H1 (cell line): ENCODE measurements around the gene APOL6. TPM values are rescaled to one million over a fixed set of nuclear protein-coding genes. Genes with fewer than 3 reads are reported as not detected.

Experiments used
- CTCF ChIA-PET: fragments of 300-600 bp; sonication (Branson Sonifier 250); formaldehyde crosslinking; loops from one replicate; lab custom pipeline; 2021; ENCODE audit not compliant: partially characterized antibody; lab: Charles Lee
- POLR2A ChIA-PET: fragments of 300-600 bp; sonication (Branson Sonifier 250); formaldehyde crosslinking; loops from one replicate; lab custom pipeline; 2021; ENCODE audit warnings: inconsistent platforms; ENCODE audit not compliant: partially characterized antibody; lab: Charles Lee
- DNase-seq, 2 experiments: peaks; one replicate each; pipeline versions ENCODE4 v3.0.0 to v3.0.0-alpha.2; 2010 to 2022; ENCODE audit warnings: low spot score in 2 of 2, low read depth in 1 of 2, mixed read lengths in 1 of 2
- FAIRE-seq: peaks from 2 replicates; lab custom pipeline; 2011; peaks lifted over from hg19 to GRCh38; lab: Jason Lieb, UNC
- H2AFZ ChIP-seq: 2 replicates; pipeline ENCODE4 v1.8.1; 2012; ENCODE audit warnings: low read length, inconsistent platforms
- H2AK5ac ChIP-seq: 2 replicates; pipeline ENCODE4 v1.6.1; 2013; ENCODE audit warnings: low read depth, low read length
- H2BK120ac ChIP-seq: replicated peaks from 2 replicates; pipeline ENCODE3; 2013; ENCODE audit warnings: low read depth, low read length, inconsistent platforms
- H2BK12ac ChIP-seq: 2 replicates; pipeline ENCODE4 v1.6.1; 2013; ENCODE audit warnings: low read depth, low read length
- H2BK15ac ChIP-seq: 2 replicates; pipeline ENCODE4 v1.6.1; 2013; ENCODE audit warnings: low read length
- H2BK20ac ChIP-seq: 2 replicates; pipeline ENCODE4 v1.6.1; 2013; ENCODE audit warnings: low read length
- H2BK5ac ChIP-seq: 2 replicates; pipeline ENCODE4 v1.6.1; 2013; ENCODE audit warnings: low read depth, low read length
- H3K14ac ChIP-seq: 2 replicates; pipeline ENCODE4 v1.6.1; 2013; ENCODE audit warnings: inconsistent platforms; ENCODE audit not compliant: insufficient read length
- H3K18ac ChIP-seq: 2 replicates; pipeline ENCODE4 v1.6.1; 2013; ENCODE audit warnings: low read length; ENCODE audit errors: extremely low read depth
- H3K23ac ChIP-seq: 2 replicates; pipeline ENCODE4 v1.6.1; 2013; ENCODE audit warnings: inconsistent platforms; ENCODE audit not compliant: insufficient read length
- H3K23me2 ChIP-seq: 2 replicates; pipeline ENCODE4 v1.6.1; 2013; ENCODE audit warnings: low read depth, low read length
- H3K27ac ChIP-seq: 2 replicates; pipeline ENCODE4 v1.6.1; 2011; ENCODE audit warnings: low read depth, low read length, inconsistent platforms
- H3K27me3 ChIP-seq, 4 experiments: replicated peaks in 1 of 4; 1 replicate in 1 of 4; 2 replicates in 3 of 4; pipeline versions ENCODE4 v1.6.1 to v1.8.1; 2011 to 2013; ENCODE audit warnings: low read length in 3 of 4, mild to moderate bottlenecking in 3 of 4, inconsistent platforms in 2 of 4, mixed read lengths in 2 of 4, moderate library complexity in 1 of 4; ENCODE audit not compliant: control insufficient read depth in 3 of 4, insufficient read depth in 3 of 4; ENCODE audit errors: extremely low read depth in 1 of 4
- H3K36me3 ChIP-seq, 4 experiments: 2 replicates each; pipeline versions ENCODE4 v1.6.1 to v1.8.1; 2011 to 2013; ENCODE audit warnings: mild to moderate bottlenecking in 4 of 4, low read length in 3 of 4, moderate library complexity in 2 of 4, control low read depth in 1 of 4, inconsistent platforms in 1 of 4; ENCODE audit not compliant: insufficient read depth in 4 of 4, control insufficient read depth in 2 of 4
- H3K4ac ChIP-seq: replicated peaks from 2 replicates; pipeline ENCODE3; 2013; ENCODE audit warnings: low read length, low read depth, mixed read lengths, inconsistent platforms; ENCODE audit not compliant: insufficient read length
- H3K4me1 ChIP-seq, 4 experiments: replicated peaks in 1 of 4; 1 replicate in 1 of 4; 2 replicates in 3 of 4; pipeline versions ENCODE4 v1.6.1 to v1.8.1; 2011 to 2013; ENCODE audit warnings: low read length in 3 of 4, inconsistent platforms in 2 of 4, mixed read lengths in 1 of 4; ENCODE audit not compliant: insufficient read depth in 4 of 4, control insufficient read depth in 3 of 4
- H3K4me2 ChIP-seq, 2 experiments: 2 replicates each; pipeline versions ENCODE4 v1.6.1 to v1.8.1; 2011 to 2013; ENCODE audit warnings: low read depth in 2 of 2, low read length in 2 of 2, control low read depth in 1 of 2, inconsistent platforms in 1 of 2, mild to moderate bottlenecking in 1 of 2; ENCODE audit not compliant: insufficient read depth in 1 of 2
- H3K4me3 ChIP-seq, 4 experiments: fragments of 200-600, 300-600 bp in 1 of 4; sonication (generic), shearing (Covaris generic), sonication (Bioruptor Twin) in 1 of 4; 2 replicates each; pipeline versions ENCODE4 v1.5.1 to v1.8.1; 2011 to 2016; ENCODE audit warnings: low read length in 4 of 4, low read depth in 3 of 4, control low read depth in 2 of 4, inconsistent platforms in 2 of 4, mild to moderate bottlenecking in 2 of 4, mixed read lengths in 1 of 4, moderate library complexity in 1 of 4; ENCODE audit not compliant: insufficient read depth in 2 of 4; ENCODE audit errors: extremely low read depth in 1 of 4
- H3K56ac ChIP-seq: replicated peaks from 2 replicates; pipeline ENCODE3; 2013; ENCODE audit warnings: low read depth, mild to moderate bottlenecking, mixed read lengths, low read length, inconsistent platforms; ENCODE audit not compliant: insufficient read length
- H3K79me1 ChIP-seq: 2 replicates; pipeline ENCODE4 v1.6.1; 2013; ENCODE audit warnings: low read depth, low read length, control low read depth
- H3K79me2 ChIP-seq, 2 experiments: 2 replicates each; pipeline versions ENCODE4 v1.6.1 to v1.8.1; 2012 to 2013; ENCODE audit warnings: low read length in 2 of 2, mild to moderate bottlenecking in 2 of 2, inconsistent platforms in 1 of 2; ENCODE audit not compliant: insufficient read depth in 2 of 2, control insufficient read depth in 1 of 2
- H3K9ac ChIP-seq, 4 experiments: replicated peaks in 1 of 4; 1 replicate in 1 of 4; 2 replicates in 3 of 4; pipeline versions ENCODE4 v1.6.1 to v1.8.1; 2011 to 2013; ENCODE audit warnings: low read depth in 3 of 4, low read length in 3 of 4, control low read depth in 2 of 4, mild to moderate bottlenecking in 2 of 4, moderate library complexity in 2 of 4, inconsistent platforms in 1 of 4; ENCODE audit errors: extremely low read depth in 1 of 4
- H3K9me3 ChIP-seq, 2 experiments: 2 replicates each; pipeline versions ENCODE4 v1.6.1 to v1.8.1; 2012 to 2013; ENCODE audit warnings: mild to moderate bottlenecking in 2 of 2, moderate library complexity in 2 of 2, control low read depth in 1 of 2, inconsistent platforms in 1 of 2, low read depth in 1 of 2, low read length in 1 of 2, mixed read lengths in 1 of 2; ENCODE audit not compliant: insufficient read depth in 2 of 2
- H4K20me1 ChIP-seq, 2 experiments: replicated peaks in 1 of 2; 2 replicates each; pipeline versions ENCODE3 to v1.8.1; 2011 to 2013; ENCODE audit warnings: inconsistent platforms in 2 of 2, low read length in 2 of 2, mild to moderate bottlenecking in 1 of 2; ENCODE audit not compliant: insufficient read depth in 2 of 2, control insufficient read depth in 1 of 2
- H4K5ac ChIP-seq: 2 replicates; pipeline ENCODE4 v1.6.1; 2013; ENCODE audit warnings: low read length, low read depth, mixed read lengths, inconsistent platforms; ENCODE audit not compliant: insufficient read length
- H4K8ac ChIP-seq: 2 replicates; pipeline ENCODE4 v1.8.0; 2013; ENCODE audit warnings: mild to moderate bottlenecking, moderate library complexity, low read length, inconsistent platforms; ENCODE audit not compliant: insufficient read depth; ENCODE audit errors: extremely low read depth
- H4K91ac ChIP-seq: replicated peaks from 2 replicates; pipeline ENCODE3; 2013; ENCODE audit warnings: low read length, mixed read lengths, inconsistent platforms; ENCODE audit not compliant: insufficient read length
- ATF2 ChIP-seq: IDR thresholded peaks from 2 replicates; pipeline ENCODE4 v1.6.1; 2012; ENCODE audit warnings: low read length, inconsistent platforms
- CHD1 ChIP-seq: IDR thresholded peaks from 2 replicates; pipeline ENCODE4 v1.6.1; 2012; ENCODE audit warnings: low read depth, low read length, improper control_type of control experiment
- GABPA ChIP-seq: IDR thresholded peaks from 2 replicates; pipeline ENCODE4 v1.6.1; 2011; ENCODE audit warnings: mild to moderate bottlenecking, low read length, moderate library complexity, borderline replicate concordance; ENCODE audit not compliant: insufficient read depth
- KDM1A ChIP-seq: fragments of 200-600, 300-600 bp; sonication (generic); IDR thresholded peaks from 2 replicates; pipeline ENCODE4 v1.7.1; 2016; ENCODE audit warnings: mild to moderate bottlenecking, low read length, borderline replicate concordance
- KDM5A ChIP-seq: fragments of 200-600 bp; IDR thresholded peaks from 2 replicates; pipeline ENCODE4 v1.7.1; 2012; ENCODE audit warnings: mild to moderate bottlenecking, low read length, inconsistent platforms, mixed read lengths
- POU5F1 ChIP-seq: IDR thresholded peaks from 2 replicates; pipeline ENCODE4 v1.6.1; 2011; ENCODE audit warnings: low read depth, mild to moderate bottlenecking, low read length, moderate library complexity
- SIN3A ChIP-seq, 2 experiments: IDR thresholded peaks in 1 of 2; conservative IDR thresholded peaks in 1 of 2; 2 replicates each; pipeline ENCODE4 v1.6.1; 2011 to 2012; ENCODE audit warnings: low read length in 2 of 2, improper control_type of control experiment in 1 of 2, low read depth in 1 of 2, mild to moderate bottlenecking in 1 of 2
- SIX5 ChIP-seq: IDR thresholded peaks from 2 replicates; pipeline ENCODE4 v1.6.1; 2011; ENCODE audit warnings: mild to moderate bottlenecking, low read depth, low read length
- TAF7 ChIP-seq: optimal IDR thresholded peaks from 2 replicates; pipeline ENCODE3; 2011; ENCODE audit warnings: low read depth, mild to moderate bottlenecking, inconsistent platforms, low read length, moderate library complexity, borderline replicate concordance
- USF2 ChIP-seq: IDR thresholded peaks from 2 replicates; pipeline ENCODE4 v1.6.1; 2011; ENCODE audit warnings: low read length, improper control_type of control experiment
- WGBS, 2 experiments: shearing (Covaris generic) in 1 of 2; methylation state at CpG; one replicate each; pipeline versions ENCODE4 v1.1.6 to v1.1.7; 2013 to 2015; ENCODE audit warnings: low lambda C conversion rate in 2 of 2, mixed read lengths in 2 of 2, inconsistent platforms in 1 of 2, low coverage in 1 of 2, missing lambda C conversion rate in 1 of 2; ENCODE audit not compliant: insufficient replicate concordance in 2 of 2, insufficient coverage in 1 of 2, insufficient read length in 1 of 2; ENCODE audit errors: extremely low coverage in 1 of 2, missing lambda C conversion rate in 1 of 2; 5-methylcytosine and 5-hydroxymethylcytosine counted together
- polyA plus RNA-seq, 7 experiments: library from polyadenylated mRNA; depleted of rRNA in 3 of 7; stranded (reverse) in 5 of 7; unstranded in 2 of 7; fragments of >200 nt in 5 of 7; fragments of 200-250 nt in 2 of 7; gene quantifications; 1 replicate in 5 of 7; 2 replicates in 1 of 7; 4 replicates in 1 of 7; pipeline versions ENCODE4 v1.2.1 to v1.2.3, GENCODE V29; 2011 to 2013; ENCODE audit warnings: missing spikeins in 2 of 7, mixed read lengths in 2 of 7
- total RNA-seq: library from RNA; stranded (reverse); fragmentation: NEBNext Ultra II Directional; extraction: Animal tissue kit (Norgen Biotek cat#: 25700); gene quantifications from 2 replicates; pipeline ENCODE4 v1.2.1, GENCODE V29; 2021

Gene APOL6
- total and polyA plus RNA-seq, 2 of the 8 experiments (the other 6 are each of a cell fraction or from before 2014, with no cell fraction given) = 0.06 to 0.13 TPM

- Histone ChIP-seq H3K9me3 (no peaks in the 10 kb centered on the region), H2BK12ac (peak overlapping the region; percentile 71; the same call in 1 of the 2 replicates), H2AK5ac (no peak overlapping the region), H4K8ac (no peak overlapping the region), H2BK120ac (no peak overlapping the region), H3K27ac (no peak overlapping the region), H3K36me3 (no peaks in the 10 kb centered on the region), H3K9ac (no peak overlapping the region), H3K56ac (no peak overlapping the region), H4K20me1 (peaks cover 0 to 2% of the 10 kb centered on the region in 2 experiments), H3K23me2 (peaks cover 7% of the 10 kb centered on the region; the same call in 1 of the 2 replicates), H3K79me1 (no peaks in the 10 kb centered on the region), H3K18ac (no peak overlapping the region), H3K79me2 (no peaks in the 10 kb centered on the region), H2BK15ac (no peak overlapping the region), H3K23ac (no peak overlapping the region), H2BK5ac (no peak overlapping the region), H4K91ac (no peak overlapping the region), H2BK20ac (no peak overlapping the region), H3K27me3 (no peaks in the 10 kb centered on the region; a peak in 1 of 7 replicates), H3K14ac (no peak overlapping the region), H4K5ac (no peak overlapping the region), H3K4ac (no peak overlapping the region), H3K4me1 (no peaks in the 10 kb centered on the region), H3K4me3 (no peak overlapping the region), H3K4me2 (no peak overlapping the region), H2AFZ (no peak overlapping the region)
- CTCF ChIA-PET = interaction anchor here (0.7 to 1.8 kb wide), 4 partner anchors 18 to 205 kb away, joined by 3 to 7 read pairs (median 3); no protein-coding TSS in a partner anchor
- WGBS, 2 experiments = 90% methylated on average over 7 of the region's 7 CpGs; no CpG with 5 or more reads in 1 of the 2 experiments
- POLR2A ChIA-PET = interaction anchor here (1.4 kb wide), 1 partner anchor 10 kb away, joined by 3 read pairs; no protein-coding TSS in a partner anchor
- FAIRE-seq (no peak), DNase-seq (no peak)
- TF ChIP-seq KDM1A = no peak
- no peak for TF ChIP-seq POU5F1
- no peak for TF ChIP-seq USF2
- no peak for TF ChIP-seq ATF2
- TF ChIP-seq SIX5 = no peak
- no peak for TF ChIP-seq SIN3A (conservative IDR thresholded peaks at IDR 0.05 in 1 of 2, IDR thresholded peaks at IDR 0.05 in 1 of 2; ENCODE audit: low read depth in 1 of 2, low read length in 2 of 2)
- TF ChIP-seq TAF7 = no peak
- TF ChIP-seq CHD1 = no peak
- no peak for TF ChIP-seq GABPA
- TF ChIP-seq KDM5A = no peak
These were observed 32.2 kb upstream of the APOL6 start for GRCh38 chr22:35616043-35616442.
